Naive thymus-derived CD8-positive, alpha-beta T cell (primary cell): ENCODE data around the gene IL31. TPM values are rescaled to one million over a fixed set of nuclear protein-coding genes. Genes with fewer than 3 reads are reported as not detected.
"Not testable (repeated sequence)": the region's sequence is repeated elsewhere in the genome, so short reads cannot be mapped to it uniquely, and the experiment has no call there.

Experiments
- ATAC-seq, 2 donors: fragments of 150-1000 bp; cut with Tn5 transposase in 1 of 2; sonication (Bioruptor Pico), chemical (Tn5 transposase) in 1 of 2; 1 replicate in 1 of 2; 2 replicates in 1 of 2; pipeline ENCODE4 v1.10.0; 2021; ENCODE audit warnings: mild to moderate bottlenecking in 2 of 2, moderate library complexity in 2 of 2
- POLR2A ChIA-PET: fragments of 350-600 bp; sonication (Branson Sonifier 250); formaldehyde crosslinking; loops from one replicate; lab custom pipeline; 2021; ENCODE audit warnings: antibody characterized with exemption; lab: Charles Lee
- DNase-seq, 10 donors: peaks; one replicate each; pipeline versions ENCODE4 v3.0.0 to v3.0.0-alpha.2; 2020 to 2022
- H3K27ac Mint-ChIP-seq, 10 donors: one replicate each; pipeline ENCODE4 v1.8.0; 2020 to 2022; ENCODE audit warnings: mild to moderate bottlenecking in 10 of 10, mixed read lengths in 10 of 10, moderate library complexity in 4 of 10, inconsistent platforms in 1 of 10
- H3K27me3 Mint-ChIP-seq, 5 donors: one replicate each; pipeline ENCODE4 v1.8.0; 2021 to 2022; ENCODE audit warnings: mixed read lengths in 5 of 5
- H3K36me3 Mint-ChIP-seq, 3 donors: one replicate each; pipeline ENCODE4 v1.8.0; 2020 to 2022; ENCODE audit warnings: mixed read lengths in 3 of 3, mild to moderate bottlenecking in 2 of 3, inconsistent platforms in 1 of 3
- H3K4me1 Mint-ChIP-seq, 4 donors: one replicate each; pipeline ENCODE4 v1.8.0; 2021 to 2022; ENCODE audit warnings: mixed read lengths in 4 of 4
- H3K4me3 Mint-ChIP-seq, 10 donors: one replicate each; pipeline ENCODE4 v1.8.0; 2020 to 2022; ENCODE audit warnings: mild to moderate bottlenecking in 10 of 10, mixed read lengths in 10 of 10, moderate library complexity in 6 of 10, inconsistent platforms in 1 of 10
- H3K9me3 Mint-ChIP-seq, 9 donors: one replicate each; pipeline ENCODE4 v1.8.0; 2020 to 2022; ENCODE audit warnings: mixed read lengths in 9 of 9, mild to moderate bottlenecking in 3 of 9, inconsistent platforms in 1 of 9, moderate library complexity in 1 of 9
- polyA plus RNA-seq, 3 donors: library from polyadenylated mRNA; unstranded; fragments of 300-500 nt; fragmentation: Illumina TruSeq; gene quantifications; one replicate each; pipeline ENCODE4 v1.2.3, GENCODE V29; 2021
- total RNA-seq, 8 experiments: library from RNA in 2 of 8; stranded (reverse) in 2 of 8; gene quantifications; one replicate each; pipeline ENCODE4 v1.2.3 and lab custom pipeline; 2021 to 2026

Gene IL31
- total and polyA plus RNA-seq, 5 experiments from 2014 or later: not detected

DNA sequence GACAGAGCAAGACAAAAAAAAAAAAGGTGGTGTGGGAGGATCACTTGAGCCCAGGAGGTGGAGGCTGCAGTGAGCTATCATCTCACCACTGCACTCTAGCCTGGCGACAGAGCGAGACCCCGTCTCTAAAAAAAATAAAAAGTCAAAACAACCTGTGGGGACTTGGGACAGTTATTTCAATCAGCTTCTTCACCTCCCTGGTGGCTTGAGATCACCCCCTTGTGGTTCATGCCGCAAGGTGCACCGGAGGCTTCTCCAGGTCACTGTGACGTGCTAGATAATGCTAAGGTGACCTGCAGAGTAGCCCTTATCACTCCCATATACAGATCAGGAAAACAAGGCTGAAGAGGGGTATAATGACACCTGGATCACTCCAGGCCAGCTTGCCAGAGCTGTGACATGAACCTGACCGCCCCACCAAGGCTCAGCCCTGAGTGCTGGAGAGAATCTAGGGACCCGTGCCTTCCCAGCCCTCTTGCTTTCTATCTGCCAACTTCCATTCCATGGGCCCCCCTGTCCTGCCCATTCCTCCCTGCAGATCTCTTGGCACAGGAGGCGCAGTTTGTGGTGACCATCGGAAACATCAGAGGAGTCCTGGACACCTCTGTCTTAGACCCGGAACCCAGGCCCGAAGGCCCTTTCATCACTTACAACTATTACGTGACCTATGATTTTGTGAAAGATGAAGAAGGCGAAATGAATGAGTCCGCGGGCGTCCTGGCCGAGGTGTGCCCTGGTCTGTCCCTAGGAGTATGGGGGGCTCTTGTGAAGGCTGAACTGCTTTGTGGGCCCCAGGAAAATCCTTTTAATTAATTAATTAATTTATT, 17.0 kb upstream of the IL31 start:
- POLR2A ChIA-PET: interaction anchor here (0.6 kb wide), 1 partner anchor 13 kb away, joined by 3 read pairs; the partner anchor contains the start of gene B3GNT4
- H3K27ac Mint-ChIP-seq: no peak overlapping the region
- H3K4me1 Mint-ChIP-seq: peaks cover 2 to 7% (median 4%) of the 10 kb centered on the region in 4 donors
- peak; percentile 85 to 89 for ATAC-seq
- H3K9me3 Mint-ChIP-seq: peaks cover 0 to 15% (median 0%) of the 10 kb centered on the region in 9 donors
- H3K27me3 Mint-ChIP-seq: peaks cover 0 to 4% (median 0%) of the 10 kb centered on the region in 5 donors
- peaks cover 0 to 13% (median 7%) of the 10 kb centered on the region in 3 donors for H3K36me3 Mint-ChIP-seq
- DNase-seq: peak; percentile 36 to 82 (median 65)
- H3K4me3 Mint-ChIP-seq: no peak overlapping the region

DNA sequence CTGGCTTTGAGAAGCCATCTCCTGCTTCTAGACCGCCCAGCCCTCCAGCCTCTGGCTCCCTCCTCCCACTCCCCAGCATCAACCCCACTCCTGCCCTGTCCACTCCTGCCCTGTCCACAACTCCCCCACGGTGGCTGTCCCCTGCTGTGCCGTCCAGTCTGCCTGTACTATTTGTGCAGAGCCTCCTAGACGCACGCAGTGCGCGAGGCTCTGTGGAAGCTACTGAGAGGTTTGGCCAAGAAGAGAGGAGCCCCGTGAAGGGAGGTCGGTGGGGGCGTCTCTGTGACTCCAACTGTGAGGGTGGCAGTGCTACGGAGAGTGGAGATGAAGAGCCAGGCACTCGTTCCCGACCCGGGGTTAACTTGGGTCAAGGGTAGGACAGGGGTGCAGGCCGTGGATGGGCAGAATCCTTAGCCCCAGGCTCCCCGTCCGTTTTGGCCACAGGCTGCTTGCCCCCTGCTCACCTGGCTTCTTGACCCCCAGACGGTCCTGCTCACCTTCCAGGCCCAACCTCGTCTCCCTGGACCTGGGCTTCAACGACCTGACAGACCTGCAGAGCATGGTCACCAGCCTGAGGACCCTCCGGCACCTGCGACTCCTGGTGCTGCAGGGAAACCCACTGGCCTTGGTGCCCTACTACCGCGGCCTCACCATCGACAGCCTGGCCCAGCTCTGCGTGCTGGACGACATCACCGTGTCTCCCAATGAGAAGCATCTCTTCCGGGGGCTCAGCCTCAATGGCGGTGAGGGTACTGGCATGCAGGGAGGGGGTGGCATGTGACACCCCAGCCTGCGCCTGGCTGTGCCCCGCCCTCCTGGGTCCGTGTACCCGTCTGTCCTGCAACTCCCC, 15.8 kb upstream of the IL31 start:
- Mint-ChIP-seq H3K4me1 (peaks cover 2 to 7% (median 5%) of the 10 kb centered on the region in 4 donors), H3K9me3 (peaks cover 0 to 3% (median 0%) of the 10 kb centered on the region in 9 donors), H3K36me3 (peaks cover 0 to 4% (median under 1%) of the 10 kb centered on the region in 3 donors), H3K27ac (peak overlapping the region in 1 of 10 donors; percentile 83), H3K27me3 (peaks cover 0 to 4% (median 0%) of the 10 kb centered on the region in 5 donors), H3K4me3 (no peak overlapping the region)
- no peak for ATAC-seq
- POLR2A ChIA-PET: no interaction called here
- DNase-seq: no peak

DNA sequence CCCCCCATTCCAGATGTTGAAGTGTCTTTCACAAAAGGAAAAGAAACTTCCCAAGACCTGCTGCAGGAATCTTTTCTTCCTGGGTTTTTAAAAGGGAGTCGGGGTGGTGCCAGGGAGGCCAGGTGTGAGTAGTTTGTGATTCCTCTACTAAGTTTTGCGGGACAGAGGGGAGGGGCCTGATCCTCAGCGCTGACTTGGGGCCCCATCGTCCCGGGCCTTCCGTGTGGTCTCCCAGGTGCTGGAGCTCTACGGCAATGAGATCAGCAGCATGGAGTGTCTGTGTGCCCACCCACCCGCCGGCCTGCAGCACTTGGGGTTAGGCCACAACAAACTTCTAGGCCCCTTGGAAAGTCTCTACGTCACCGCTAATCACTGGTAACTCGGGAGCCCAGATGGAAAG, 13.4 kb upstream of the IL31 start:
- DNase-seq (no peak), ATAC-seq (no peak)
- no peak overlapping the region for H3K27ac Mint-ChIP-seq
- peaks cover 6 to 21% (median 19%) of the 10 kb centered on the region in 4 donors for H3K4me1 Mint-ChIP-seq
- no peaks in the 10 kb centered on the region for H3K36me3 Mint-ChIP-seq
- H3K4me3 Mint-ChIP-seq: no peak overlapping the region
- H3K9me3 Mint-ChIP-seq: no peaks in the 10 kb centered on the region
- POLR2A ChIA-PET: no interaction called here
- H3K27me3 Mint-ChIP-seq: peaks cover 0 to 11% (median 5%) of the 10 kb centered on the region in 5 donors

DNA sequence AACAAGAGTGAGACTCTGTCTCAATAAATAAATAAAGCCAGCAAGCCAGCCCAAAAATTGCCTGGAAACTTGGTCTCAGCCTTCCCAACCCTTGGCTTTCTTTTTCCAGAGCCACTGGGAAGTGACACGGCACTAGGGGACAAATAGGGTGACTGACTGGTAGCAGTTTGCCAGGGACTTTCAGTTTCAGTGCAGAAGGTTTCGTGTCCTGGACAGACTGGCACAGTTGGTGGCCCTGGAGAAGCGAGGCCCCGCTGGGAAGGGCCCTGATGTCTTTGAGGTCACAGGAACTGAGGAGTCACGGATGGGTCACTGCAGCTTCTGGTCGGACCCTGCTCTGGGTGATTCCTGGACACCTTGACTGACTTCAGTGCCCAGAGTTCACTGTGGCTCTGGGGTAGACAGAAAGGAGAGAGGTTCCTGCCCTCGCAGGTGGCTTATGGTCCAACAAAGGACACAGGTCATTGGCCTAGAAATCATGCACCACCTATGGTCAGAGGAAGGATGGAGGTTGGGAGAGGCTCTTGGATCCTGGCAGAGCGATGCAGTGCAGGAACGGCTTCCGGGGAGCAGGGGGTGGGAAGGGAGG, 11.6 kb upstream of the IL31 start:
- no peaks in the 10 kb centered on the region for H3K9me3 Mint-ChIP-seq
- peaks cover 4 to 17% (median 15%) of the 10 kb centered on the region in 4 donors for H3K4me1 Mint-ChIP-seq
- POLR2A ChIA-PET: no interaction called here
- H3K27ac Mint-ChIP-seq: no peak overlapping the region
- H3K4me3 Mint-ChIP-seq: no peak overlapping the region
- ATAC-seq (no peak), DNase-seq (no peak)
- no peaks in the 10 kb centered on the region for H3K36me3 Mint-ChIP-seq
- H3K27me3 Mint-ChIP-seq: peaks cover 0 to 14% (median 3%) of the 10 kb centered on the region in 5 donors

DNA sequence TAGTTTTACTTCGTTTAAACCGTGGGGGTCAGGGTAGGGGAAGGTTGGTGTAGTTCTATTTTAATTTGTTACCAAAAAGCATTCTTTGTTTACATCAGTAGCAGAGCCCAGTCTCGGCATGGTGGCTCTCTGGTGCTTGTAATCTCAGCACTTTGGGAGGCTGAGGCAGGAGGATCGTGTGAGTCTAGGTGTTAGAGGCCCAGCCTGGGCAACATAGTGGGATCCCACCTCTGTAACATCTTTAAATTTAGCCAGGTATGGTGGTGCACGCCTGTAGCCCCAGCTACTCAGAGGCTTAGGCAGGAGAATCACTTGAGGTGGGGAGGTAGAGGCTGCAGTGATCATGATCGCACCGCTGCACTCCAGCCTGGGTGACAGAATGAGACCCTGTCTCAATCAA, 11.1 kb upstream of the IL31 start:
- DNase-seq (no peak), ATAC-seq (no peak)
- Mint-ChIP-seq H3K27ac (peak overlapping the region in 1 of 10 donors; percentile 3), H3K9me3 (no peaks in the 10 kb centered on the region), H3K27me3 (peaks cover 0 to 14% (median 3%) of the 10 kb centered on the region in 5 donors), H3K4me3 (peak overlapping the region in 2 of 10 donors; percentile 48 to 81), H3K4me1 (peaks cover 4 to 17% (median 14%) of the 10 kb centered on the region in 4 donors), H3K36me3 (no peaks in the 10 kb centered on the region)
- POLR2A ChIA-PET: no interaction called here

DNA sequence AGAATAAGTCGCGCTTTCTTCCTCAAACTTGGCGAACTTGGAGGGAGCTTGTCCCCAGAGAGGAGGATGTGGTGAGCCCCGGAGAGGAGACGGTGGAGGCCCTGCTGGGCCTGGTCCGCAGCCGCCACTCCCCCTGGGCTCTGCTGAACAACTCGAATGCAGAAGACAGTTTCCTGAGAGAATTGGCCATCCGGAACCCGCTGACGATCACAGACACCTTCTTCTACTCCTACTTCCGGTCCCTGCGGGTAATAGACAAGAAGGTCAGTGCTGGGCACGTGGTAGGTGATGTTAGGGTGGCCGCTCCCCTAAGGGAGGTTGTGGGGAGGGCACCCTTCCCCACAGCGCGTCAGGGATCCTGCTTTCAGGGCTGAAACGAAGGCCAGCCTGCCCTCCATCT, 10.5 kb upstream of the IL31 start:
- POLR2A ChIA-PET: no interaction called here

DNA sequence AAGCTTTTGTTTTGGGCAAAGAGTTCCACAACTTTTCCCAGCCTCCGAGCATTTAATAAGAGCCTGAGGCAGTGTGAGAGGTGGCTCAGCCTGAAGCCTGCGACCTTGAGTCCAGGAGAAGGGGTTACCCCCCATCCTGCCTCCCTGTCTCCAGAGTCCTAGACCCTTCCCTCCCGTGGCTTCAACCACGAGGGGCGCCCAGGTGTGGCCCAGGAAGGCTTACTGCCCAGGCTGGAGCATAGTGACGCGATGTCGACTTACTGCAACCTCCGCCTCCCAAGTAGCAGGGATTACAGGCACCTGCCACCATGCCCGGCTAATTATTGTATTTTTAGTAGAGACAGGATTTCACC, 9.5 kb upstream of the IL31 start:
- H3K4me1 Mint-ChIP-seq: peaks cover 4 to 17% (median 14%) of the 10 kb centered on the region in 4 donors
- POLR2A ChIA-PET: interaction anchor here (1.0 kb wide), 1 partner anchor 22 kb away, joined by 3 read pairs; no protein-coding TSS in a partner anchor
- no peak for DNase-seq
- ATAC-seq: peak in 1 of 2 donors; percentile 11
- H3K36me3 Mint-ChIP-seq: no peaks in the 10 kb centered on the region
- H3K27ac Mint-ChIP-seq: no peak overlapping the region
- H3K9me3 Mint-ChIP-seq: no peaks in the 10 kb centered on the region
- H3K27me3 Mint-ChIP-seq: peaks cover 0 to 14% (median 3%) of the 10 kb centered on the region in 5 donors
- H3K4me3 Mint-ChIP-seq: peak overlapping the region in 9 of 10 donors; percentile 10 to 81 (median 61)

More for the DNA sequence above, 10.5 kb upstream of the IL31 start:
- Mint-ChIP-seq H3K36me3 (no peaks in the 10 kb centered on the region), H3K27me3 (peaks cover 0 to 14% (median 3%) of the 10 kb centered on the region in 5 donors), H3K9me3 (no peaks in the 10 kb centered on the region), H3K4me3 (peak overlapping the region in 8 of 10 donors; percentile 3 to 81 (median 59)), H3K4me1 (peaks cover 4 to 17% (median 14%) of the 10 kb centered on the region in 4 donors), H3K27ac (peak overlapping the region in 3 of 10 donors; percentile 53 to 81 (median 67))
- ATAC-seq (peak in 1 of 2 donors; percentile 13), DNase-seq (no peak)

DNA sequence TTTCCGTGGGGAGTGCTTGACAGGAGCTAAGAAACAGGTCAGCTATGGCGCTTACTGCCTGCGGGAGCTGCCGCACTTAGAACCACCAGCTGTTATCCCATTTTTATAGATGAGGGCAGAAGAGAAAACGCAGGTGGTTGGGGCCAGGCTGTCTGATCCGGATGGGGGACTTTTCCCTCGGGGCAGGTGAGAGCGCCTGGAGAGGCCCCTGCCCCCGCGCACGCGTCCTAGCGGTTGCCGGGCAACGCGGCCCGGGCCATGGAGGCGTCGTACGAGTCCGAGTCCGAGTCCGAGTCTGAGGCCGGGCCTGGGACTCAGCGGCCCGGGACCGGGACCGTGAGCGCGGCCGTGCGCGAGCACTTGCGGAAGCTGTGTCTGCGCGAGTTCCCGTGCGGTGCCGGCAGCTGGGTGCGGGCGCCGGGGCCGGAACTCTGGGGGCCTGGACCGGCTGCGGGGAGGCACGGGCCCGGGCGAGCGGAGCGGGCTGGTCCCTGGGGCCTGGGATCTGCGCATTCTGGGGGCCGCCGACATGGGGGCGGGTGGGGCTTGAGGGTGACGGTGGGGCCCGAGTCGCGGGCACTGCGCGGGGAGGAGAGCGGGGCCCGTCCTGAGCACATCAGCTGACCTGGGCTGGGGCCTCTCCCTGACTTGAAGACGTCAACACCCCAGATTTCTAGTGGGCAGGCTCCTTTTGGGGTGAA, 9.0 kb upstream of the IL31 start, which contains the start of gene LRRC43:
Gene LRRC43, plus strand, starts transcription at position 237 of the 701 bp plus-strand sequence. Its CDS starts 22 bp downstream, at position 259.
- H3K9me3 Mint-ChIP-seq: no peaks in the 10 kb centered on the region
- POLR2A ChIA-PET: interaction anchor here (0.6 to 1.0 kb wide), 2 partner anchors 22 to 536 kb away, joined by 3 to 5 read pairs; no protein-coding TSS in a partner anchor
- H3K27me3 Mint-ChIP-seq: peaks cover 0 to 16% (median 3%) of the 10 kb centered on the region in 5 donors
- no peaks in the 10 kb centered on the region for H3K36me3 Mint-ChIP-seq
- ATAC-seq: peak; percentile 78 to 94
- peak in 5 of 10 donors; percentile 27 to 46 (median 35) for DNase-seq
- H3K4me3 Mint-ChIP-seq: peak within 1 kb of the TSS; percentile 70 to 92 (median 82)
- peak within 1 kb of the TSS in 5 of 10 donors; percentile 25 to 75 (median 53) for H3K27ac Mint-ChIP-seq
- peaks cover 4 to 17% (median 14%) of the 10 kb centered on the region in 4 donors for H3K4me1 Mint-ChIP-seq

DNA sequence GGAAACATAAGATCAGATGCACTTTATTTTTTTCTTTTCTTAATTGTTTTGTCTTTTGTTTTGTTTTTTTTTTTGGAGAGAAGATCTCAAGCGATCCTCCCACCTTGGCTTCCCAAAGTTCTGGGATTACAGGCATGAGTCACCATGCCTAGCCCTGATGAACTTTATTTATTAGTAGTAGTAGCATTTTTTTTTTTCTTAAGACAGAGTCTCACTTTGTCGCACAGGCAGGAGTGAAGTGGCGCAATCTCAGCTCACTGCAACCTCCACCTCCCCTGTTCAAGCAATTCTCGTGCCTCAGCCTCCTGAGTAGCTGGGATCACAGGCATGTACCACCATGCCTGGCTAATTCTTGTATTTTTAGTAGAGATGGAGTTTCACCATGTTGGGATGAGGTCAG, 2.5 kb upstream of the IL31 start:
- not testable (repeated sequence) for ATAC-seq, H3K27ac Mint-ChIP-seq

DNA sequence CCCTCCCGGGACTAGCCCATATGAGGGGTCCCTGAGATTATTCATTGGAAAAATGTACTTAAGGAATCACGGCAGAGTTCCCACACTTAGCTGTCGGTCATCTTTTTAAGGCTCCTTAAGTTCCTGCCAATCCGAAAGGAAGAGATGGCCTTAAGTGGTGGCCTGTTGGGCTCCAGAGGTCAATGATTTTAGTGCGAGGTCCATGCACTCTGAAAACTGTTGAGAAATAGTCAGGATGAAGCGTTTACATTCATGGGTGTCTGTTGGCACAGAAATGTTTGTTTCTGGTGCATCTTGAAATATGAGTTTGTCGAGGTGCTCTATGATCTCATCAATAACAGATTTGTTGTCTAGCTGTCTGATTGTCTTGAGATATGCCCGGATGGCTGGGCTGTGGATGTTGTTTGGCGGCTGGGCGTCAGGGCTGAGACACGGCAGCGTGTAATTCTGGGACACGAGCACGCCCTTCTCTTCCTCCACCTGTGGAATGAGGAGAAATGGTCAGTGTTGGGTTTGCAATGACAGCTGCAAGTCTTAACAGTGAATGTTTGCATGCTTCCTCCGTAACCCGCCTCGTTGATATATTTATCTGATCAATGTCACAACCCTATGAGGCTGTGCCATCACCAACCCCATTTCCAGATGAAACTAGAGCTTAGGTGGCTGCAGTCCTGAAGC, 1.6 kb downstream of the IL31 start:
- H3K4me1 Mint-ChIP-seq: no peaks in the 10 kb centered on the region
- ATAC-seq: no peak
- POLR2A ChIA-PET: no interaction called here
- no peak for DNase-seq
- peaks cover 0 to 3% (median 0%) of the 10 kb centered on the region in 5 donors for H3K27me3 Mint-ChIP-seq
- no peak overlapping the region for H3K27ac Mint-ChIP-seq
- no peaks in the 10 kb centered on the region for H3K9me3 Mint-ChIP-seq
- no peak overlapping the region for H3K4me3 Mint-ChIP-seq
- no peaks in the 10 kb centered on the region for H3K36me3 Mint-ChIP-seq

More for the DNA sequence above, 2.5 kb upstream of the IL31 start:
- H3K27me3 Mint-ChIP-seq, H3K36me3 Mint-ChIP-seq, H3K4me3 Mint-ChIP-seq, H3K9me3 Mint-ChIP-seq, DNase-seq, POLR2A ChIA-PET, H3K4me1 Mint-ChIP-seq: not testable (repeated sequence)

DNA sequence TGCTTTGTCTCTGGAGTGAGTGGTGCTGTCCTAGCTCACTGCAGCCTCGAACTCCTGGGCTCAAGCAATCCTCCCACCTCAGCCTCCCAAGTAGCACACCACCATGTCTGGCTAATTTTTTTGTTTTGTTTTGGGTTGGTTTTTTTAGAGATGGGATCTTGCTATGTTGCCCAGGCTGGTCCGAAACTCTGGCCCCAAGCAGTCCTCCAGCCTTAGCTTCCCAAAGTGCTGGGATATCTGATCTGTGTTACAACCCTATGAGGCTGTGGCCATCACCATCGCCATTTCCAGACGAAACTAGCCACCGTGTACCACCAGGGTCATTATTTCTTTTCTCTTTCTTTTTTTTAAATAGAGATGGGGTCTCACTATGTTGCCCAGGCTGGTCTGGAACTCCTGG, 2.6 kb downstream of the IL31 start:
- no peak overlapping the region for H3K27ac Mint-ChIP-seq
- DNase-seq: no peak
- H3K36me3 Mint-ChIP-seq: no peaks in the 10 kb centered on the region
- POLR2A ChIA-PET: interaction anchor here (0.7 kb wide), 1 partner anchor 126 kb away, joined by 3 read pairs; no protein-coding TSS in a partner anchor
- no peaks in the 10 kb centered on the region for H3K9me3 Mint-ChIP-seq
- peaks cover 0 to 2% (median 0%) of the 10 kb centered on the region in 4 donors for H3K4me1 Mint-ChIP-seq
- peaks cover 0 to 3% (median 0%) of the 10 kb centered on the region in 5 donors for H3K27me3 Mint-ChIP-seq
- H3K4me3 Mint-ChIP-seq: no peak overlapping the region
- no peak for ATAC-seq
